ENCODE results near the gene S100A7A. TPM values are rescaled to one million over a fixed set of nuclear protein-coding genes. Genes with fewer than 3 reads are reported as not detected.
"Not testable (repeated sequence)": the region's sequence is repeated elsewhere in the genome, so short reads cannot be mapped to it uniquely, and the experiment has no call there.

S100A7A gene
- total RNA-seq, 1 donor from 2014 or later = not detected

DNA sequence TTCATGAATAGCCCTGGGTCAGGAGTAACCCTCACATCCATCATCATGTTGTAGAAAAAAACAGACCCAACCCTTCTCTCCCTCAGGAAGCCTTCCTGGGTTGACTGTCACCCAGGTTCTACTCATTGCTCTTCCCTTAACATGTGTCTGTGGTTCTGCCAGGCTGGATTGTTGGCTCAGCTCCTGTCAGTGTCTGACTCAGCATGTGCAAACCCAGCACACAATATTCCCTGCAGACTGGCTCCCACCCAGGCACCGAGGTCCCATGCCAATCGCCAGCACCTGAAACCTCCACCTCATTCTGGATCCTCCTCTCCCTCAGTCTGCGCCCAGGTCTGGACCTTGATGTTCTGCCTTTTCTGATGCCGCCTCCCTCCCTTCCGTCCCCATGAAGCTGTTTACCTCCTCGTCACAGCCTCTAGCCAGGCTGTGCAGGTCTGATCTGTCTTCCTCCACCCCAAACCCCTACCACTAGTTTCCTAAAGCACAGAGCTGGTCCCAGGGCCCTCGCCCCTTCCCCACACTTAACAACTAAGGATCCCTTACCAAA is 21.1 kb upstream of the S100A7A start:
- no peak for DNase-seq (ENCODE audit: extremely low read depth, low read depth, low spot score)

DNA sequence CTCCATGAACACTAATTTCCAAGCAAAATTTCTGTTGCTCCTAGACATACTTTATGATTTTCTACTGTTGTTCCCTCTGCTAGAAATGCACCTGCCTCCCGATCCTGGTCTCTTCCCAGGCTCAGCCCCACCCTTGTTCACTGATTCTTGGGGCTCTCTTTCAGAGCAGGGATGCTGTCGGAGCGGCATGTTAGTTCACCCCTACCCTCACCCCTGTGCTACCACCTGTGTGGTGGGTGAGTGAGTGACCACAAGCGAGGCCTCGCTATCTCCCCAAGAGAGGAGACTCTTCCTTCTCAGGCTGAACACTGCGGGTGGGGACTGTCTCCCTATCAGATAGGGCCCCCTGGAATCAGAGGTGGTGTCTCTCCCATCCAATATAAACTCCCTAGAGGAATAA is 20.5 kb upstream of the S100A7A start:
- DNase-seq (ENCODE audit: extremely low read depth, low read depth, low spot score) = no peak

DNA sequence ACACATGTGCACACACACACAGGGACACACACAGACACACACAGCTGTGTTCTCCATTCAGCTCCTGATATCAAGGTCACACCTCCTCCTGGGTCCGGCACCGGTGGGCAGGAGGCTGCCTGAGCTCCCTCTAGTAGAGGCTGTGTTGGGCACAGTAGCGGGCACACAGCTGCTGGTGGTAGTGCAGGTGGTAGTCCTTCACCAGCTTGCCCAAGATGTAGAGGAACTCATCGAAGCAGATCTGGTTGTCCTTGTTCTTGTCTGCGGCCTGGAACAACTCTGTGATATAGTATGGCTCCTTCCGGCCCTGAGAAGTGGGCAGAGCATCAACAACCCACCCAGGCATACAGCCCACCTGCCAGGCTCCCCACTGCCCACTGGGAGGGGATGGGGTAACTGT is 19.9 kb upstream of the S100A7A start:
- no peak for DNase-seq (ENCODE audit: extremely low read depth, low read depth, low spot score)

DNA sequence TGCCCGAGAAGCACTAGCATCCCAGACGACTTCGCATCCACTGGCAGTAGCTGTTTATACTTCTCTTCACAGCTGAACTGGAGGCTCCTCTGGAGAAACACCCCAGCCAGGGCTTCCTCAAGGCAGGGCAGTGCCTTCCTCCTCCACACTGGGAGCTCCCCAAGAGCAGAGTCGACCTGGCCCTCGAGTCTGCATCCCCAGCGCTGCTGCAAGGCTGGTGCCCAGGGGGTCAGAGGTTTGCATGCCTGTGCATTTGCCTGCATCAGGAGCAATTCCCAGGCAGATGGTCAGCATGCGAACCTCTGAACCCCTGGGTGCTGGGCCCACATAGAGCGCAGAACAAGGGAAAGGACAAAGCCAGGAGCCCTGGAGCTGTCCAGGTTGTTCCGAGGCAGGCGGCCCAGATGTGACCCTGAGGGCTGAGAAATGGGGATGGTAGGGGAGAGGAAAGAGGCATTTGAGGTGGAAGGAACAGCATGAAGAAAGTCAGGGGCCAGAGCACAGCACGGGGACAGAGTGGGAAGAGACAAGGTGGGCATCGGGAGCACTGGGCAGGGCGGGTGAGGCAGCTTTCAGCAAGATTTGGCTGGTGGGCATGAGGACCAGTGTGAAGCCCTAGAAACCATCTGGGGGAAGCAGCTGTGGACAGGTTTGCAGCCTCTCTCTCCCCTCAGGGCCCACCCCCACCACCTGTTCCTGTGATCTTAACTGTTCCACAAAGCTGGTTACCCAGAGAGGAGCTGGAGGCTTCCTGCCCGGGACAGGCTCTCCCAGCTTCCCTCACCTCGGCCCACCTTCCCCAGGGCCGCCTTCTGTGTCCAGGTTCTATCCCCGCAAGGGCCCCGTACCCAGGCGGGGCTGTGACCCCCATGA is 19.0 kb upstream of the S100A7A start:
- no peak for DNase-seq (ENCODE audit: extremely low read depth, low read depth, low spot score)

DNA sequence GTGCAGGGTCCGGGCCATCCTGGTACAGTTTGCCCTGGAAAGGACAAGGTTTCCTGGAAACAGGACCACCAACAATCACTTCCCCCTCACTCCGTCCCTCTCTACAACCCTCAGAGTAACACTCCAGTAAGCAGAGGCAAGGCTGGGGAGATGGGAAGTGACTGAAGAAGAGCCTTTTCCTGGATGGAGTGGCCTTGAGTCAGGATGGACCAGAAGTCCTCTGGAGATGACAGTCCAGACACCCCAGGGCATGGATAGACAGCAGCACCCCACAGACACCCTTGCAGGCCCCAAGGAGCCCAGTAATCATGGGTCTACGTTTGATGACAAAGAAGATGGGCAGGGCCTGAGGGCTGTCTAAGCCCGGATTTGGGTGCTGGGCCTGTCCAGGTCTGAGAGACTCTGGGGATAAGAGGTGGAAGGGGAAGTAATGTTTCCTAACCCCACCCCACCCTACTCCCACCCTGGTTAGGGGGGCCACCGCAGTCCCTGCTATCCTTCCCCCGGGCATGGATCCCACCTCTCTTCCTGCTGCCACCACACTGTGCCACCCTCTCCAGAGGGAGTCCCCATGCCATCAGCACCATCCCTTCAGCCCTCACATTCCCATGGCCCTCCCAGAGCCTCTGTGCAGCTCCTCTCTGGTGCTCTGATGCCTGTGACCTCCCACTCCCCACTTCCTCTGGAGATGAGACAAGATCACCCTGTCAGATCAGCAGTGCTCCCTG is 18.2 kb upstream of the S100A7A start:
- DNase-seq (ENCODE audit: extremely low read depth, low read depth, low spot score) = no peak

DNA sequence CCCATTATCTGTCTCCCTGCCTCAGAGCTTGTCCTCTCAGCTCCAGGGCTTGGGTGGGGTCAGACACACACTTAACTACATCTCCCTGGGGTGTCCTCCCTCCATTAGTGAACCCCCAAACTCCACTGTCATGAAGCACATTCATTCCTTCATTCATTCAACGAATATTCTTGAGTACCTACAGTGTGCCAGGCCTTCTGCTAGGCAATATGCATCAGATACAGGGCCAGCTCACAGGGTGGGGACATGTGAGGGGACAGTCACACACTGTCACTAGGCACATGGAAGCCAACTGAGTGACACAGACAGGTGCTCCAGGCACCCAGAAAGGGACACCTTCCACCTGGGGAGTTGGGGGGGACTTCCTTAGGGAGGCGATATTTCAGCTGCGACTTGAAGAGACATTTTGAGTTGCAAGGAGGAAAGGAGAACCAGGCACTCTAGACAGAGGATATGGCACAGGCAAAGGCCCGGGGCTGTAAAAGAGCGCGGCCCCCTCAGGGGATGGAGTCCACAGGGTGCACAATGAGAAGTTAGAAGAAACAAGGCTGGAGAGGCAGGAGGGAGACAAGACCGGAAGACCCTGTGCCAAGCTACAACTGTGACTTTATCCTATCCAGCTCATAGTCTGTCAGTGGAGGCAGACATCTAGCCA is 16.8 kb upstream of the S100A7A start:
- DNase-seq (ENCODE audit: extremely low read depth, low read depth, low spot score) = no peak

DNA sequence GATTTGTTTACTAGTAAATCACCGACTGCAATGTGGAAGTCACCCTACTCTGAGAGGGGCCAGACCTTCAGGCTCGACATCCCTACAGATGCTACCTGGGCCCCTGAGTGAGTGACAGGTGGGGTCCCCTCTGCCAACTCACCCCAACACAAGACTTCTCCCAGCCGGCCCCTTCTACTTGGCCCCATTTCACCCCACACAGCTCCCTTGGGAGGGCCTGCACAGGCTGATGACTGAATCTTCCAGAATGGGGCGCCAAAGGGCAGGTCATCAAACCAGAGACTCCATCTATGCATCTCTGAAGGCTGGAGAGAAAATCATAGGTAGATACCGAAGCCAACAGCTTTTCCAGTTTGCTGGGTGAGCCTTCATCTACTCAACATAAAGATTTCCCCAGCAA is 16.1 kb upstream of the S100A7A start:
- DNase-seq (ENCODE audit: extremely low read depth, low read depth, low spot score) = no peak

DNA sequence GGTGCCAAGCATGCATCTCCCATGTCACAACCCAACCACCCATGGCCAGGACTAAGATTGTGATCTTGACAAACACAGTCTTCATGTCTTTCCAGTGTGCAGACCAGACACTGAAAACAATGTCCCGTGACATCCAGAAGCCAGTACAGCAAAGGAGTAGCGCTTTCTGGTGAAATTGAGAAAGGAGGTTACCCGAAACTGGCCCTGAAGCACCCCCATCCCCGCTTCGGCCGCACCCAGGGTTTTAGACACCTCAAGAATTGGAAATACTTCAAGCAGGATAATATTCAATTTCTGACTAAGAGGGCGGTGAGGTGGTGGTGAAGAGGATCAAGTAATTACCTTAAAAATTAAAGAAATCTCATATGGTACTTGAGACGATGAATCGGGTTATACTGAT is 14.9 kb upstream of the S100A7A start:
- DNase-seq (ENCODE audit: extremely low read depth, low read depth, low spot score) = no peak

DNA sequence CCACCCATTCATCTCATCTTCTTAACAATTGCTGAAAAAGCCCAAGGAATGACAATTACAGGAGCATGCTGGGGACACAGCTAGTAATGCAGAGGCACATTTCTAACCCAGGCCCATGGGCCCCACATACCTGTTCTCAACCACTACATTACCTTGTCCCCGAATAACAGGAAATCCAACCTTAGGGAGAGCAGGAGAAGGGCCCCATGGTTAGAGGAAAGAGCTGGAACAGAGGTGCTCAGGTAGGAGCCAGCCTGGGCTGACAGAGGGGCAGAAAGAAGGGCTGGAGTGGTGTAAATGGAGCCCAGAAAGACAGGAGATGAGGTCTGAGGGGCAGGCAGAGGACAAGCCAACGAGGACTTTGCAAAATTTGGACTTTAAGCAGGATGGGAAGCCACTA is 14.1 kb upstream of the S100A7A start:
- DNase-seq (ENCODE audit: extremely low read depth, low read depth, low spot score) = no peak

DNA sequence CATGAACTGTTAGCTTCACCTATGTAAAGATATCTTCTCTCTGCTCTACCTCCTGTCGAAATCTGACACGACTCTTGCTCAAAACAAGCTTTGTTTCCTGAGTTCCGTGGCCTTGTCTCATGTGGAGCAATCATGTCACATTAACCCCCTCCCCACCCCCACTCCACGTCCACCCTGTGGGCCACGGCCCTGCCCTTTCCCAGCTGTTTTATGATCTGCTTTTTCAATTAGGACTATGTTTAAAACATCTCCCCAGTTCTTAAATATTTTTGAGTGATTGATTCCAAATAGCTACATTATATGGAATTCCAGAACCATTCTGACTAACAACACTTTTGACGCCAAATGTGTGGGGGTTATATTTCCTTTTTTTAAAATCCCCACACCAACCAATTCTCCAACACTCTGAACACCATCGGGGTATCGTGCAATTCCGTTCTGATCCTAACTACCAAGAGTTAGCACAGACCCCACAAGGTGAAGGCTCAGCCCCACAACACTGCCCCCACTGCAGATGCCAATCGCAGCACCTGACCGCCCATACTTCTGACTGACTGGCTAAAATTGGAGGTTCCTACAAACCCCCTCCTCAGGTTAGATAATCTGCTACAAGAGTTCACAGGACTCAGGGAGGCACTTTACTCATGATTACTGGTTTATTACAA is 12.8 kb upstream of the S100A7A start:
- DNase-seq (ENCODE audit: extremely low read depth, low read depth, low spot score) = no peak

DNA sequence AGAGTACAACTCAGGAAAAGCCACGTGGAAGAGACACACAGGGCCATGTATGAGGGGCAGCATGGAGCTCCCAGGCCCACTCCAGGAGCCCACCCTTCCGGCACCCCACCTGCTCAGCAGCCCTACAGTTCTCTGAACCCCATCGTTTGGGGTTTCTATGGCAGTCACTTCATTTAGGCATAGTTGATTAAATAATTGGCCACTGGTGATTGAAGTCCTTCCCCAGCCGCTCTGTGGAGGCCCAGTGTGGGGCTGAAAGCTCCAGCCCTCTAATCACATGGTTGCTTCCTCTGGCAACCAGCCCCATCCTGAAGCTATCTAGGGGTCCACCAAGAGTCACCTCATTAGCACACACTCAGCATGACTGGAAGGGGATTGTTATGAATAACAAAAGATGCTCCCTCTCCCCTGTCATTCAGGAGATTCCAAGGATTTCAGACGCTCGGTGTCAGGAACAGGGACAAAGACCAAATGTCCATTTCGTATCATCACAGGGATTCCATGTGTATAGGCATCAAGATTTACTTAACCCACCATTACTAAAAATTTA is 12.2 kb upstream of the S100A7A start:
- no peak for DNase-seq (ENCODE audit: extremely low read depth, low read depth, low spot score)

DNA sequence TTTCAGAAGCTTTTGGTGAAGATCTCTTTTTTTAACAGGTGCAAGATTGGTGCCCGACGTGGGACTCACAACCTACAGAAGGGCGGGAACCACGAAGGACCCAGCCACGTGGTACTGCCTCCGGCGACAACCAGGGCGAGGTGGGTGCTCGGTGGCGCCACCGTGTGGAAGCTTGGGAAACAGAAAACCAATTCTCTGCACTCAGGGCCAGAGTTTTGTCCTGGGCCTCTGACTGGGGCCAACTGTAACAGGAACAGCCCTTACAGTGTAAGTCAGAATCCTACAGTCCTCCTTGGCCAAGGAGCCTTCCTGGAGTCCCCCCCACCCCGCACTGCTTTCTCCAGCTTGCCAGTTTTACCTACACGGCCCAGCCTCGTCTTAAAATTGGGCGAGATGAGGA is 11.6 kb upstream of the S100A7A start:
- no peak for DNase-seq (ENCODE audit: extremely low read depth, low read depth, low spot score)

DNA sequence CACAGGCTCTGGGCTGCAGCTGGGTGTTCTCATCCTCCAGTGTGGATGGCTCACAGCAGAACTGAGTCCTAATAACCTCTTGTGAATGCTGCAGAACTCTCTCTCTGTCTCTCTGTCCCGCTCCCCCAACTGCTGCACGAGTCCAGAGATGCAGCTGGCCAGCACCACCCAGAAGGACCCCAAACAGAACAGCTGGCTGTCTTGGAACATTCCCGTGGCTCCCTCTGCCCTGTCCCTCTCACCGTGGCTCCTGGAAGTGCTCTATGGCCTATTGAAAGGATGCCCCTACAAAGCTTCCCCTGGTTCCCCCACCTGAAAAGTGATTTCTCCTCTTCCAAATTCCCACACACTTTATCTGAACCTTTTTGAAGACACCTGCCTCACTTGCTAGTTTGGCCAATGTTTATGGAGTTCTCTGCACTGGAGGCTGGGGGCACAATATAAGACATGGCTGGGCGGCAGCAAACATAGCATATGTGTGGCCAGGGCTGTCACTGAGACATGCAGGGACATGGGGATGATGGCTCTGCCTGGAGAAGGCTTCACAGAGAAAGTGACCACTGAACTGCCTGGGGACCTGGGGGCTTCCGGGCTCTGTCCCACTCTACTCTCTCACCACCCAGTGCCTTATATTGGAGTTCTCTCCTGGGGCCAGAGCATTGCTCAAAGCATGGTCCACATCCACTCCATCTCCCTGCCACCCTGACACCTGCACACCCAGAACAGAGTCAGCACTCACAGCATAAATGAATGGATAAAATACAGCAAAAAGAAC is 10.3 kb upstream of the S100A7A start:
- not testable (repeated sequence) for DNase-seq (ENCODE audit: extremely low read depth, low read depth, low spot score)

DNA sequence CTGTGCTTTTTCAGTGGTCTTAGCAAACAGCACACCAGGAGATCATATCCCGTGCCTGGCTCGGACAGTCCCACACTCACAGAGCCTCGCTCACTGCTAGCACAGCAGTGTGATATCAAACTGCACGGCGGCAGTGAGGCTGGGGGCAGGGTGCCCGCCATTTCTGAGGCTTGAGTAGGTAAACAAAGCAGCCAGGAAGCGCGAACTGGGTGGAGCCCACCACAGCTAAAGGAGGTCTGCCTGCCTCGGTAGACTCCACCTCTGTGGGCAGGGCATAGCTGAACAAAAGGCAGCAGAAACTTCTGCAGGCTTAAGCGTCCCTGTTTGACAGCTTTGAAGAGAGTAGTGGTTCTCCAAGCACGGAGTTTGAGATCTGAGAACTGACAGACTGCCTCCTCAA is 9.0 kb upstream of the S100A7A start:
- DNase-seq (ENCODE audit: extremely low read depth, low read depth, low spot score) = not testable (repeated sequence)

DNA sequence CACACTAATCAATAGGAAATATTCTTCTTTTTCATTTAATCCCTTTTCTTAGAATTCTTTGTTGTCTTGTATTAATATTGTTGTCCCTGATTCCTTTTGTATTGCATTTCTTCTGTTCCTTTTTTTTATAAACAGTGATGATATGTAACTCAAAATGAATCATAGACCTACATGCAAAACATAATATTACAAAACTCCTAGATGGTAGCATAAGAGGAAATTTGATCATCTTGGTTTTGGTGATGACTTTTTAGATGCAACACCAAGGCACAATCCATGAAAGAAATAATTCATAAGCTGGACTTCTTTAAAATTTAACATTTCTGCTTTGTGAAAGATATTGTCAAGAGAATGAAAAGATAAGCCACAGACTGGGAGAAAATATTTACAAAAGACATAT is 2.4 kb upstream of the S100A7A start:
- DNase-seq (ENCODE audit: extremely low read depth, low read depth, low spot score) = not testable (repeated sequence)

DNA sequence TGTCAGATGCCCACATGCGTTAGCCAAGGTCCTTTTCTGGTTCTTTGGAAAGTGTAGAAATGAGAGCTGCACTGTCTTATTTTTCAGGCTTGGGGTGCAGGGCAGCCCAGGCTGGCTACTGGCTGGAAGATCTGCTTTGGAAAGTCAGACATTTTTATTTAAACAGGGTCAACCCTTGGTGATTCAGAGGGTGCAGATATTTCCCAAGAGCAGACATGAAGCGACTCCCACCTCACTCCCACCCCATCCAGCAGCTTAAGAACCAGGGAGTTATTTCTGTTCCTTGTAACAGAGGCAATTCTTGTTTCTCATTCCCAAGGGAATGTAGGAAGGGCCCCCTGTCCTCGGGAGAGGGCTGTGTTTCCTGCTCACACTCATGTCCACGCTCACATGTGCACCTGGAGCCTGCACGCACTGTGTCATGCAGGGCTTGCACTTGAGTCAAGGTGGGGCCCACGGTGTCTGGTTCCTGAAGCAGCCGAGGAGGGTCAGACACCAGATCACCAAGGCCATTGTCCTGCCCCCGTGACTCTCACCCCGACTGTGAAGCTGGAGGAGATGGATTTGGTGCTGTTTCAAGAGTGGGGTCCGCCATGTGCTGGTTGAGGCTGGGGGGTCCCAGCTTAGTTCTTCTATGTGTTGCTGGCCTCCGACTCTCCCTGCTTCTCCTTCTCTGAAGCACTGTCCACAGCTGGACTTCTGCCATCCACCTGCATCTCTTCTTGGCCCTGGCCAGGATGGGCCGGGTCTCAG is 992 bp downstream of the S100A7A start:
- DNase-seq (ENCODE audit: extremely low read depth, low read depth, low spot score) = no peak

DNA sequence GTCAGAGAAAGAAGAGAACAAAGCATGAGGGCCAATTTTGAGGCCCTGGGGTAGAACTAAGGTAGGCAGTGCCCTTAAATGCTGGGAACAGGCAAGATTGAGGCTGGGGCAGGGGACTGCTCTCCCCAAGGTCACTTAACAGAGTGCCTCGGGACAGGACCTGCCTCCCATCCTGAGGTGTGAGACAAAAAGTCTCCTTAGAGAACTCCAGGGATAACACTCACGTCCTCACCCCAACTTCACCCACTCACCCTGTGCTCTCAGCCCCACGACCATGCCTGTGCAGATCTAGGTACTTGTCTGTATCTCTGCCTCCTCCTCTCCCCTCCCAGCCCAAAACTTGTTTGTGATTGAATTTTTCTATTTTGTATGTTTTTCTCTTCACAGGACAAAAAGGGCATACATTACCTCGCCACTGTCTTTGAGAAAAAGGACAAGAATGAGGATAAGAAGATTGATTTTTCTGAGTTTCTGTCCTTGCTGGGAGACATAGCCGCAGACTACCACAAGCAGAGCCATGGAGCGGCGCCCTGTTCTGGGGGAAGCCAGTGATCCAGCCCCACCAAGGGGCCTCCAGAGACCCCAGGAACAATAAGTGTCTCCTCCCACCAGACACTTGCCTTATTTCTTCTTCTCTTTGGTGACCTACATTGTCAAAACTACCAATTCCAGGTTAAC is 2.6 kb downstream of the S100A7A start:
- DNase-seq (ENCODE audit: extremely low read depth, low read depth, low spot score) = not testable (repeated sequence)

DNA sequence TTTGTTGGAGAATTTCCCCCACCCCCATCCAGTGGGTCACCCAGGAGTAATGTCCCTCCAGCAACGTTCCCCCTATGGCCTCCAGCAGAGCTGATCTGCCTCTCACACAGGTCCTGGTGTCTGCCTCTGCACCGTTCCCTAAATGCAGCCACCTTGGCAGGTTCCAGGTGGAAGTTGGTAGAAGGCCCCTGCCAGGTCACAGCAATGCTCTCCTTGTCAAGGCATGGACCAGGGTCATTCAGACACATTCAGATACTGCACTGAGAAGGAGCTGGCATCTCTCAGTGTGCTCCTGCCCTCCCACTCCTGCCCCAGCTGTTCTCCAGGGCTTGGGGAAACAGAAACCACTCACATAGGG is 3.1 kb downstream of the S100A7A start:
- not testable (repeated sequence) for DNase-seq (ENCODE audit: extremely low read depth, low read depth, low spot score)

DNA sequence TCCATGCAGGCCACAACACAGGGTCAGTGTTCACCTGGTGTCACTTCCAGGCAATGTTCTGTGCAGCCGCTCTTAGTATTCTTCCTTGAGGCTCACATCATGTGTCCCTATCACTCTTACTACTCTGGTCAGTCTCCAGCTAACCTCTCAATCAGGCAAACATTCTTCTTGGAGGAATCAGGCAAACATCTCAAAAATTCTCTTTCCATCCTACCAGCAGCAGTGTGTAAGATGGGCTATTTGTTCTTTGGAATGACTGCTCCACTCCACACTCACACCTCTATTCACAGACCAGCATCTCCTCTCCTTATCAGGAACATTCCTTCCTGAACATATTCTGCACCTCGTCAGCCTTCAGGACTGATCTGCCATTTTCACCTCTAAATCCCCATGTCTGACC is 4.0 kb downstream of the S100A7A start:
- DNase-seq (ENCODE audit: extremely low read depth, low read depth, low spot score) = no peak
